Uterus (tissue), 4 donors: ENCODE results near the gene P2RY14. TPM values are rescaled to one million over a fixed set of nuclear protein-coding genes. Genes with fewer than 3 reads are reported as not detected.
A peak's percentile ranks its signal among the peaks of the same experiment; 100 is the strongest.

Source experiments
- DNase-seq, 2 donors: peaks; one replicate each; pipeline ENCODE4 v3.0.0-alpha.2; 2019 to 2020
- H3K27ac ChIP-seq, 2 donors: fragments of 200-600 bp; sonication (generic); 1 replicate in 1 of 2; 2 replicates in 1 of 2; pipeline ENCODE4 v1.5.1; 2016 to 2018
- H3K27me3 ChIP-seq, 2 donors: fragments of 200-600 bp; sonication (generic); one replicate each; pipeline ENCODE4 v1.5.1; 2018 to 2019; ENCODE audit warnings: control low read depth in 1 of 2
- H3K36me3 ChIP-seq, 2 donors: fragments of 200-600 bp; sonication (generic); one replicate each; pipeline ENCODE4 v1.5.1; 2019; ENCODE audit warnings: control low read depth in 1 of 2
- H3K4me1 ChIP-seq, 2 donors: fragments of 200-600 bp; sonication (generic); one replicate each; pipeline ENCODE4 v1.5.1; 2018 to 2019; ENCODE audit warnings: control low read depth in 1 of 2
- H3K4me3 ChIP-seq, 2 donors: fragments of 200-600 bp; sonication (generic); 1 replicate in 1 of 2; 2 replicates in 1 of 2; pipeline ENCODE4 v1.5.1; 2018 to 2019; ENCODE audit warnings: mild to moderate bottlenecking in 1 of 2
- H3K9me3 ChIP-seq, 2 donors: fragments of 200-600 bp; sonication (generic); one replicate each; pipeline ENCODE4 v1.5.1; 2019; ENCODE audit warnings: control low read depth in 1 of 2
- POLR2A ChIP-seq, 2 donors: fragments of 450-650 bp; IDR thresholded peaks; one replicate each; pipeline ENCODE4 v1.6.1; 2016; ENCODE audit warnings: antibody characterized with exemption in 2 of 2, mild to moderate bottlenecking in 1 of 2, moderate library complexity in 1 of 2
- intact Hi-C: fragments of 100-400 bp; cut with DNase I; formaldehyde crosslinking; loops from one replicate; pipeline ENCODE4 v1.15.1; 2023; ENCODE audit warnings: low total_unique reads
- total RNA-seq, 4 donors: library from RNA; depleted of rRNA in 3 of 4; stranded (reverse); fragments of >200 nt in 3 of 4; gene quantifications; one replicate each; pipeline versions ENCODE4 v1.1.0 to v1.2.4, GENCODE V29; 2014 to 2023
- TF ChIP-seq, protein P1 (sequence below), 4 experiments: fragments of 200-600 bp in 2 of 4; fragments of 450-650 bp in 2 of 4; sonication (generic) in 2 of 4; IDR thresholded peaks; one replicate each; pipeline ENCODE4 v1.5.1; 2016 to 2019; ENCODE audit warnings: antibody characterized with exemption in 4 of 4, mild to moderate bottlenecking in 2 of 4, moderate library complexity in 1 of 4
- donor health status: DM: yes; HTN: yes; CAD: no.

P2RY14 gene
- total RNA-seq, 4 donors from 2014 or later = 0.51 to 2.6 (median 0.61) TPM

GRCh38 chr3:151267066-151267465 lies 11.3 kb downstream of the P2RY14 start:
- Histone ChIP-seq H3K27me3 (no peaks in the 10 kb centered on the region), H3K9me3 (no peaks in the 10 kb centered on the region), H3K4me3 (no peak overlapping the region), H3K36me3 (no peaks in the 10 kb centered on the region), H3K27ac (no peak overlapping the region), H3K4me1 (no peaks in the 10 kb centered on the region)
- DNase-seq = no peak
- intact Hi-C loops = no loop called here
- TF ChIP-seq, protein P1, sequence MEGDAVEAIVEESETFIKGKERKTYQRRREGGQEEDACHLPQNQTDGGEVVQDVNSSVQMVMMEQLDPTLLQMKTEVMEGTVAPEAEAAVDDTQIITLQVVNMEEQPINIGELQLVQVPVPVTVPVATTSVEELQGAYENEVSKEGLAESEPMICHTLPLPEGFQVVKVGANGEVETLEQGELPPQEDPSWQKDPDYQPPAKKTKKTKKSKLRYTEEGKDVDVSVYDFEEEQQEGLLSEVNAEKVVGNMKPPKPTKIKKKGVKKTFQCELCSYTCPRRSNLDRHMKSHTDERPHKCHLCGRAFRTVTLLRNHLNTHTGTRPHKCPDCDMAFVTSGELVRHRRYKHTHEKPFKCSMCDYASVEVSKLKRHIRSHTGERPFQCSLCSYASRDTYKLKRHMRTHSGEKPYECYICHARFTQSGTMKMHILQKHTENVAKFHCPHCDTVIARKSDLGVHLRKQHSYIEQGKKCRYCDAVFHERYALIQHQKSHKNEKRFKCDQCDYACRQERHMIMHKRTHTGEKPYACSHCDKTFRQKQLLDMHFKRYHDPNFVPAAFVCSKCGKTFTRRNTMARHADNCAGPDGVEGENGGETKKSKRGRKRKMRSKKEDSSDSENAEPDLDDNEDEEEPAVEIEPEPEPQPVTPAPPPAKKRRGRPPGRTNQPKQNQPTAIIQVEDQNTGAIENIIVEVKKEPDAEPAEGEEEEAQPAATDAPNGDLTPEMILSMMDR (IDR thresholded peaks at IDR 0.05) = no peak
- no peak for TF ChIP-seq POLR2A (IDR thresholded peaks at IDR 0.05)

- no peaks in the 10 kb centered on the region for H3K9me3 ChIP-seq
- intact Hi-C loops = no loop called here
- no peak overlapping the region for H3K4me3 ChIP-seq
- H3K27ac ChIP-seq = peak overlapping the region in 1 of 2 donors; percentile 65
- TF ChIP-seq, protein P1 (IDR thresholded peaks at IDR 0.05) = no peak
- TF ChIP-seq POLR2A (IDR thresholded peaks at IDR 0.05) = no peak
- H3K27me3 ChIP-seq = no peaks in the 10 kb centered on the region
- no peak for DNase-seq
- no peaks in the 10 kb centered on the region for H3K36me3 ChIP-seq
- H3K4me1 ChIP-seq = no peaks in the 10 kb centered on the region
Observed at GRCh38 chr3:151265866-151266265, 12.5 kb downstream of the P2RY14 start.

- intact Hi-C loops = no loop called here
- peak overlapping the region in 1 of 2 donors; percentile 65 for H3K27ac ChIP-seq
- H3K36me3 ChIP-seq = no peaks in the 10 kb centered on the region
- no peak overlapping the region for H3K4me3 ChIP-seq
- TF ChIP-seq, protein P1 (IDR thresholded peaks at IDR 0.05) = no peak
- no peak for TF ChIP-seq POLR2A (IDR thresholded peaks at IDR 0.05)
- no peak for DNase-seq
- no peaks in the 10 kb centered on the region for H3K9me3 ChIP-seq
- H3K27me3 ChIP-seq = no peaks in the 10 kb centered on the region
- no peaks in the 10 kb centered on the region for H3K4me1 ChIP-seq
Observed at GRCh38 chr3:151265166-151265565, 13.2 kb downstream of the P2RY14 start.

- intact Hi-C loops = no loop called here
- no peaks in the 10 kb centered on the region for H3K9me3 ChIP-seq
- H3K4me1 ChIP-seq = no peaks in the 10 kb centered on the region
- H3K27me3 ChIP-seq = no peaks in the 10 kb centered on the region
- peak overlapping the region in 1 of 2 donors; percentile 65 for H3K27ac ChIP-seq
- no peak for DNase-seq
- TF ChIP-seq POLR2A (IDR thresholded peaks at IDR 0.05) = no peak
- TF ChIP-seq, protein P1 (IDR thresholded peaks at IDR 0.05) = no peak
- no peaks in the 10 kb centered on the region for H3K36me3 ChIP-seq
- no peak overlapping the region for H3K4me3 ChIP-seq
Observed at GRCh38 chr3:151264605-151265004, 13.7 kb downstream of the P2RY14 start.

GRCh38 chr3:151262871-151263525 lies 15.3 kb downstream of the P2RY14 start:
- Histone ChIP-seq H3K27ac (peak overlapping the region in 1 of 2 donors; percentile 65), H3K4me3 (no peak overlapping the region), H3K9me3 (no peaks in the 10 kb centered on the region), H3K4me1 (no peaks in the 10 kb centered on the region), H3K36me3 (no peaks in the 10 kb centered on the region), H3K27me3 (no peaks in the 10 kb centered on the region)
- TF ChIP-seq, protein P1 (IDR thresholded peaks at IDR 0.05) = no peak
- no peak for TF ChIP-seq POLR2A (IDR thresholded peaks at IDR 0.05)
- DNase-seq = peak; percentile 20 to 40
- intact Hi-C loops = no loop called here
